GM21526 (cell line): ENCODE measurements around the gene MED13L.

Experiments
- ATAC-seq: cut with Tn5 transposase; IDR thresholded peaks from one replicate; pipeline ENCODE4 v1.9.1; 2021; ENCODE audit warnings: moderate library complexity; ENCODE audit not compliant: unreplicated experiment, low FRiP score

Gene MED13L

GRCh38 chr12:116068371-116068770 is 209.1 kb downstream of the MED13L start:
- ATAC-seq: no peak

GRCh38 chr12:116067892-116068291 is 209.6 kb downstream of the MED13L start:
- no peak for ATAC-seq

GRCh38 chr12:116066381-116067230 is 210.9 kb downstream of the MED13L start:
- no peak for ATAC-seq

GRCh38 chr12:116065606-116066005 is 211.9 kb downstream of the MED13L start:
- ATAC-seq: no peak

- ATAC-seq: no peak
Measured at GRCh38 chr12:116064493-116064892, 213.0 kb downstream of the MED13L start.

GRCh38 chr12:116062698-116063097 is 214.8 kb downstream of the MED13L start:
- ATAC-seq: no peak

GRCh38 chr12:116060764-116061163 is 216.7 kb downstream of the MED13L start:
- peak; percentile 75 for ATAC-seq

GRCh38 chr12:116059904-116060303 is 217.6 kb downstream of the MED13L start:
- ATAC-seq: no peak

- ATAC-seq: no peak
Measured at GRCh38 chr12:116058574-116058973, 218.9 kb downstream of the MED13L start.

- ATAC-seq: no peak
Measured at GRCh38 chr12:116057356-116057755, 220.1 kb downstream of the MED13L start.

- ATAC-seq: no peak
Measured at GRCh38 chr12:116055895-116056607, 221.4 kb downstream of the MED13L start.

- no peak for ATAC-seq
Measured at GRCh38 chr12:116054280-116054679, 223.2 kb downstream of the MED13L start.

- ATAC-seq: no peak
Measured at GRCh38 chr12:116053479-116054200, 223.9 kb downstream of the MED13L start.

GRCh38 chr12:116050275-116050674 is 227.2 kb downstream of the MED13L start:
- no peak for ATAC-seq

- no peak for ATAC-seq
Measured at GRCh38 chr12:116048879-116049278, 228.6 kb downstream of the MED13L start.

GRCh38 chr12:116046039-116046438 is 231.5 kb downstream of the MED13L start:
- no peak for ATAC-seq

- no peak for ATAC-seq
Measured at GRCh38 chr12:116045150-116045549, 232.3 kb downstream of the MED13L start.

- ATAC-seq: no peak
Measured at GRCh38 chr12:116043659-116044535, 233.6 kb downstream of the MED13L start.

- no peak for ATAC-seq
Measured at GRCh38 chr12:116040402-116040801, 237.1 kb downstream of the MED13L start.

- ATAC-seq: no peak
Measured at GRCh38 chr12:116039081-116039480, 238.4 kb downstream of the MED13L start.
